ENCODE measurements around the gene DGKI.

Gene DGKI

DNA sequence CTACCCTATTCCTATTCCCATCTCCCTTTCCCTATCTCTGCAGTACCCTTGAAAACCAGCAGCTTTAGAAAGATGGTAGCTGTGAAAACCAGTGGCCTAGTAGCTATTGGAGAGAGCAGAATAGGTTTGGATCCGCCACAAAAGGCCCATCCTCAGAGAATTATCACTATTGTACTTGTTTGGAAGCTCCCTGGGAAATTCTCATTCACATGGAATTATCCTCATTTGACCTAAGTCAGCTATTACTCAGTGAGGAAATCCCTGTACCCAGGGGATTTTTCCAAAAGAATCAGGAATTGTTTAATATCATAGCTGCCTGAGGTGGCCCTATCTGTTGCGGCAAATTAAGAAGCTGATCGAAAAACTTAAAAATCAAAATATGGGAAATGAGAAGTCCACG, 51.6 kb downstream of the DGKI start:
- H3K27ac Mint-ChIP-seq: no peak overlapping the region
- no peak overlapping the region for H3K4me3 Mint-ChIP-seq
- H3K36me3 Mint-ChIP-seq: no peaks in the 10 kb centered on the region
- peaks cover 8% of the 10 kb centered on the region for H3K27me3 Mint-ChIP-seq
- H3K4me1 Mint-ChIP-seq (ENCODE audit: low read depth): no peaks in the 10 kb centered on the region
- H3K9me3 Mint-ChIP-seq (ENCODE audit: low read depth): peaks cover 8% of the 10 kb centered on the region

DNA sequence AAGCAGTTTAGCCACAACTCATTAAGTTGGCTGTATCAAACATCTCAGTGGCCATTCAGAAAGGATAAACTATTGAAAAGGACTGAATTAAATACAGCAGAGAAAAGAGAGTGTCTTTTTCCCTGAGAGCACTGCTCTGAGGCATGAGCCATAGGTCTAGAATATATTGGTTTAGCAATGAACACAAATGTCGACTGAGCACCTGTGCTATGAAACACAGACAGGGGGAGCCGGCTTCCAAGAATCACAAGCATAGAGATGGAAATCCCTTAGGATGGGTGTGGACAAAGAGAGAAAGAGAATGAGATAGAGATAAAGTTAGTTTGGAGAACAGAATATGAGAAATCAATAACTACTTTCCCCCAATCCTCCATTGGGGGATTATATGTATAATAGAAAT, 54.8 kb downstream of the DGKI start:
- Mint-ChIP-seq H3K36me3 (no peaks in the 10 kb centered on the region), H3K27ac (no peak overlapping the region), H3K9me3 (ENCODE audit: low read depth) (peaks cover 12% of the 10 kb centered on the region), H3K4me1 (ENCODE audit: low read depth) (no peaks in the 10 kb centered on the region), H3K4me3 (no peak overlapping the region), H3K27me3 (peaks cover 12% of the 10 kb centered on the region)

DNA sequence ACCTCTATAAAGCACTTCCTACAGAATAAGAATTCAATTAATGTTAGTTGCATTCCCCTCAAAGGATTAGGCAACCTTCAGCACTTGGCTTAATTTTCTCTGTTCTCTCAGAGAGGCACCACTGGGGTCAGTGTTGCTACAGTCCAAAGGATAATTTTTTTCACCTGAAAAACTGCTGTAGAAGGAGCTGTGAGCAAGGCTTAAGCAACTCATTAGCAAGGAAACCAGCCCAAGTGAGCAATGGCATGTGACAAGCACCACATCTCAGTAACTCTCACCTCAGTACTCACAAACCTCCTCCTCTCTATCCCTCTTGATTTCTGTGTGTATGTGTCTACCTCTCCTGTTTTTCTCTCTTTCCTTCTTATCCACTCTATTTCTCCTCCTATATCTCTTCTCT, 55.9 kb downstream of the DGKI start:
- H3K9me3 Mint-ChIP-seq (ENCODE audit: low read depth): peaks cover 8% of the 10 kb centered on the region
- H3K36me3 Mint-ChIP-seq: no peaks in the 10 kb centered on the region
- peaks cover 10% of the 10 kb centered on the region for H3K27me3 Mint-ChIP-seq
- no peak overlapping the region for H3K27ac Mint-ChIP-seq
- H3K4me1 Mint-ChIP-seq (ENCODE audit: low read depth): no peaks in the 10 kb centered on the region
- no peak overlapping the region for H3K4me3 Mint-ChIP-seq

DNA sequence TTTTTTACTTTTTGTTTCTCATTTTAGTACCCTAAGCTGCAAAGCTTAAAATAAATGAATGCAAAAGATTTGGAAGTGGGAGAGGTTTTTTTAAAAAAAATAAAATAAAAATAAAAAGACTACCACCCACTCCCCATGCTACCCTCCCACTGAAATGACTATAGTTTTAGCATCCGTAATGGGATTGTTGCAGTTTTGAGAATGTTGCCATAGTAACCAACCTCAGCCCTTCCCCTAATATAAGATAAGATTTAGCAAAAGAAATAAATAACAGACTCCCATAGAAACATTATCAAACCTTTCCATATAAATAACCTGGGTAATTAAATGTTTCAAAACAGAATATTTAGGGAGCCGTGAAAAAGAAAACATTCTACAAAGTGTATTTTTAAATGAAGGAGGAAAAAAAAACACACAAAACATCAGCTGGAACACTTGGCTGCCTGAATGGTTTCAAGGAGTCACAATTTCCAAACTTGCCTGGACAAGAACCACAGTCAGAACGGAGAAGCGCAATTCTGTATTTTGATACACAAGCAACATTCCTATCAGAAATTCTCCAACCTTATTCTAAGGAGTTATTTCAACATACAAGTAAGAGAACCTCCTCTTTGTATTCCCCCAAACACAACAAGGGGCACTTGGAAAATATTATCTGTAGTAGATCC, 57.4 kb downstream of the DGKI start:
- no peak overlapping the region for H3K27ac Mint-ChIP-seq
- no peak overlapping the region for H3K4me3 Mint-ChIP-seq
- H3K36me3 Mint-ChIP-seq: no peaks in the 10 kb centered on the region
- H3K27me3 Mint-ChIP-seq: peaks cover 12% of the 10 kb centered on the region
- H3K4me1 Mint-ChIP-seq (ENCODE audit: low read depth): no peaks in the 10 kb centered on the region
- peaks cover 4% of the 10 kb centered on the region for H3K9me3 Mint-ChIP-seq (ENCODE audit: low read depth)

DNA sequence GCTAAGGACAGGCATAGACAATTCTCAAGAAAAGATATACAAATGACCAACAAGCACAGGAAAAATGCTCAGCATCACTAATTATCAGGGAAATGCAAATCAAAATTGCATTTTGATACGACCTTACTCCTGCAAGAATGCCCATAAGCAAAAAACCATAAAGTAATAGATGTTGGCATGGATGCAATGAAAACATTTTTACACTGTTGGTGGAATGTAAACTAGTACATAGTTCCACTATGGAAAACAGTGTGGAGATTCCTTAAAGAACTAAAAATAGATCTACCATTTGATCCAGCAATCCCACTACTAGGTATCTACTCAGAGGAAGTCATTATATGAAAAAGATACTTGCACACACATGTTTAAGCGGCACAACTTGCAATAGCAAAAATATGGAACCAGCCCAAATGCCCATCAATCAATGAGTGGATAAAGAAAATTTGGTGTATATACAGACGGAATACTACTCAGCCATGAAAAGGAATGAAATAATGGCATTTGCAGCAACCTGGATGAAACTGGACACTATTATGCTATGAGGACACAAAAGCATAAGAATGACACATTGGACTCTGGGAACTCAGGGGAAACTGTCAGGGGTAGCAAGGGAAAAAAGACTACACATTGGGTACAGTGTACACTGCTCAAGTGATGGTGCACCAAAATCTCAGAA, 59.3 kb downstream of the DGKI start:
- Mint-ChIP-seq H3K27me3 (peaks cover 15% of the 10 kb centered on the region), H3K4me3 (no peak overlapping the region)

DNA sequence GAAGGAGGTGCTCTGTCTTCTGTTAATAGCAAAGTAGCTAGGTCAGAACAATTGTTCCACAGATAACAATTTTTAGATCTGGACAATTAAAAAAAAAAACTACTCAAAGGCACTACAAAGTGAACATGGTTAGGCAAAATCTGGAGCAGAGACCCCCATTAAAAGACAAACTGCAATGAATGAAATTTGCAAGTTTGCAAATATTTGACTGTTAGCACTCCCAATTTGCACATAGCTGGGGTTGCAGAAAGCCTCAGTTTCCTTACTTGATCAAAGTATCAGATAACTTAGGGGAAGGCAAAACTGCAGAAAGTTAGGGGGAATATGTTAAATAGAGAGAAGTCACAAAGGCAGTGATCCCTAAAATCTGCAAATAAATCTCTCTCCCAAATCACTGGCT, 68.3 kb downstream of the DGKI start:
- Mint-ChIP-seq H3K4me3 (no peak overlapping the region), H3K9me3 (ENCODE audit: low read depth) (no peaks in the 10 kb centered on the region), H3K4me1 (ENCODE audit: low read depth) (no peaks in the 10 kb centered on the region), H3K36me3 (no peaks in the 10 kb centered on the region), H3K27me3 (peaks cover 20% of the 10 kb centered on the region), H3K27ac (no peak overlapping the region)

More for the DNA sequence above, 59.3 kb downstream of the DGKI start:
- H3K4me1 Mint-ChIP-seq (ENCODE audit: low read depth): no peaks in the 10 kb centered on the region
- peaks cover 4% of the 10 kb centered on the region for H3K9me3 Mint-ChIP-seq (ENCODE audit: low read depth)
- H3K36me3 Mint-ChIP-seq: no peaks in the 10 kb centered on the region
- no peak overlapping the region for H3K27ac Mint-ChIP-seq

DNA sequence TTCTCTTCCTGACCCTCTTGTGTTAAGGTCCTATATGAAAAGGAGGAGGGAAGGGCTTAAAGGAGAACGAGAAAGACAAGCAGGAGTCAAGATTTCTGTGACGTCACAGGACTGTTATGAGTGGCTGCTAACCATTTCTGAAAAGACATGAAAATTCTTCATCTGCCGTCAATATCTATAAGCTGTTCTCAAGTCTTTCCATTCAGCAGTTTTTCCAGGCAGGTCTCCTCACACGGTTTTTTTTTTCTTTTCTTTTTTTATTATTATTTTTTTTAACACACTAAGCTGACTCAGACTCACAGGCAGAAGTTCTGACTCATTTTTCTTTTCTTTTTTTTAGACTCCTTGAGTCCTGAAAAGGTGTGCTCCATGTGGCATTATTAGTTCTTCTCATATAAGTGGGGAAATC, 72.0 kb downstream of the DGKI start:
- Mint-ChIP-seq H3K9me3 (ENCODE audit: low read depth) (no peaks in the 10 kb centered on the region), H3K27ac (no peak overlapping the region), H3K4me3 (no peak overlapping the region), H3K27me3 (peaks cover 9% of the 10 kb centered on the region), H3K4me1 (ENCODE audit: low read depth) (no peaks in the 10 kb centered on the region), H3K36me3 (no peaks in the 10 kb centered on the region)

DNA sequence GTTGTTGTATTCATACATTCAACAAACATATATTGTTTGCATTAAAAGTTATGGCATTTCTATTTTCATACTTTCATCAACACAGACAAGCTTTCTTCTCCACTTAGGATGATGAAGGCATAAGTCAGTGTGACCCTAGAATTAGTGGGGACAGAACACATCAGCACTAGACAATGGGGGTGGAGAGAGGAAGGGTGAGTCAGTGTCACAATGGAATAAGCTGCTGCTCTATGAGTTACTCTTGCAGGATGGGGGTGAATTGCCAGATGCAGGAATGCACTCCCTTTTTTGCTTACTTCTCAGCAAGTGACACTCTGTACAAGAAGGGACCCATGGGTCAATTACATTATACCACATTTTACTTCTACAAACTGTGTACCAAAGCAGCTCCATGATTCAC, 74.0 kb downstream of the DGKI start:
- H3K36me3 Mint-ChIP-seq: no peaks in the 10 kb centered on the region
- no peak overlapping the region for H3K27ac Mint-ChIP-seq
- no peaks in the 10 kb centered on the region for H3K9me3 Mint-ChIP-seq (ENCODE audit: low read depth)
- no peak overlapping the region for H3K4me3 Mint-ChIP-seq
- peaks cover 4% of the 10 kb centered on the region for H3K27me3 Mint-ChIP-seq
- no peaks in the 10 kb centered on the region for H3K4me1 Mint-ChIP-seq (ENCODE audit: low read depth)

DNA sequence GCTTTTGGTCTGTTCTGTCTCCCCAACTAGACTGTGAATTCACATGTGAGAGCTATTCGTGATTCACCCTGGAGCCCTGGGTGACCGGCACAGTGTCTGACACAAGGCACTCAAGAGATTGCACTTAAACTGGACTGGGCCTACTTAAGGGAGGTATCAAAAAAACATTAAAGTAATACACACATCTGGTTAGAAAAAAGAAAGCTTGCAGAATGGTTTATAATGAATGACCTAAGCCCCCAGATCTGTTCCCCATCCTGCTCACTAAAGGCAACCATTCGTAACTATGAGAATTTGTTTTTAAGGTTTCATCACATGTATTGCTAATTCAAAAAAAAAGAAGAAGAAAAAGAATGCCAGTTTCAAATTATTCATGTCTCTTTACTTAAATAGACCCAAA, 74.5 kb downstream of the DGKI start:
- H3K4me1 Mint-ChIP-seq (ENCODE audit: low read depth): no peaks in the 10 kb centered on the region
- H3K9me3 Mint-ChIP-seq (ENCODE audit: low read depth): no peaks in the 10 kb centered on the region
- H3K27ac Mint-ChIP-seq: no peak overlapping the region
- H3K27me3 Mint-ChIP-seq: peaks cover 4% of the 10 kb centered on the region
- no peak overlapping the region for H3K4me3 Mint-ChIP-seq
- H3K36me3 Mint-ChIP-seq: no peaks in the 10 kb centered on the region

DNA sequence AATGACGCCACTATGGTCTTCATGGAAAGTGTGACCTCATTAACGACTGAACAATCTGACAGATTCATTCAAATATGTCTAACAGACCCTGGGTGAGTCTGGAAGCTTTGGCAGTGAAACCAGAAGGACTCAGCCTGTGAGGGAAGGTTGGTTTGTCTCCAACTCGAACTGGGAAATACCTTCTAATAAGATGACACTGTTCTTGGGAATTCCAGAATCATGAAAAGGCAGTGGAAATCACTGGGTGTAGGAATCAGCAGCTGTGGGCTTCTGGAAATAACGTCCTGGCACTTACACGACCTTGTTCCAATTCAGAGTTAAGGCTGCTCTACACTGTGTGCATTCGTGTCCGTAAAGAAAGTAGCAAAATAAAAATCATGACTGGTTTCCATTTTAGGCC, 75.1 kb downstream of the DGKI start:
- no peak overlapping the region for H3K4me3 Mint-ChIP-seq
- H3K27ac Mint-ChIP-seq: no peak overlapping the region
- no peaks in the 10 kb centered on the region for H3K36me3 Mint-ChIP-seq
- no peaks in the 10 kb centered on the region for H3K9me3 Mint-ChIP-seq (ENCODE audit: low read depth)
- peaks cover 4% of the 10 kb centered on the region for H3K27me3 Mint-ChIP-seq
- H3K4me1 Mint-ChIP-seq (ENCODE audit: low read depth): no peaks in the 10 kb centered on the region

DNA sequence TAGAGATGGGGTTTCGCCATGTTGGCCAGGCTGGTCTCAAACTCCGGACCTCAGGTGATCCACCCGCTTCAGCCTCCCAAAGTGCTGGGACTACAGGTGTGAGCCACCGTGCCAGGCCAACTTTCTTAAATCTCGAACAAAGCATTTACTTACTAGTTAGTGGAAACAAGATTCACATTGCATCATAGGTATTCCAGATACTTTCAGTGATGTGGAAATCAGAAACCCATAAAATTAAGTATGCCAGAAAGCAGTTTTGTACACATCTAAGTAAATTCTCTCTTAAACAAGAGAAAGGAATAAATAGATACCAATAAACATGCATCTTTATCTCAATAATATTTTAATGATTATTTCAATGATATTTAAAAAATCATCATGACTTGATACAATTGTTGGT, 75.5 kb downstream of the DGKI start:
- Mint-ChIP-seq H3K4me3 (no peak overlapping the region), H3K9me3 (ENCODE audit: low read depth) (no peaks in the 10 kb centered on the region)

DNA sequence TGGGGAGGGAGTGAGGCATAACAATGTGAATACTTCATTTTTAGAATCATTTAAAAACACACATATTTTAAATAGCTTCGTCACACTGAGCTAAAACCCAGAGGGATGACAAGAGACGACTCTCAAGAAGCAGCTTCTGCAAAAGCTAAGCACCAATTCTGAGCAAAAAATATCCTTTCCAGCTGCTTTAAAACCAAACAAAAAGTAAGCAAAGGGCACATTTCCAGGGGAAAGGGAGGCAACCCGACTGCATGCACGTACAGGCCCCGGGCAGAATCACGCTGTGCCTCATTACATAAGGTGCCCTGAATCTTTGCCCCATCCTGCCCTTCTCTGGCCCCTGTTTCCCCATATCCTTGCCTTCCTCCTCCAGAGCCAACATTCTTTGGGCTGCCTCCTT, 78.4 kb downstream of the DGKI start:
- Mint-ChIP-seq H3K27me3 (peaks cover 4% of the 10 kb centered on the region), H3K9me3 (ENCODE audit: low read depth) (no peaks in the 10 kb centered on the region), H3K4me3 (no peak overlapping the region), H3K4me1 (ENCODE audit: low read depth) (no peaks in the 10 kb centered on the region), H3K36me3 (no peaks in the 10 kb centered on the region), H3K27ac (no peak overlapping the region)

More for the DNA sequence above, 75.5 kb downstream of the DGKI start:
- Mint-ChIP-seq H3K27me3 (peaks cover under 1% of the 10 kb centered on the region), H3K4me1 (ENCODE audit: low read depth) (no peaks in the 10 kb centered on the region), H3K27ac (no peak overlapping the region), H3K36me3 (no peaks in the 10 kb centered on the region)

DNA sequence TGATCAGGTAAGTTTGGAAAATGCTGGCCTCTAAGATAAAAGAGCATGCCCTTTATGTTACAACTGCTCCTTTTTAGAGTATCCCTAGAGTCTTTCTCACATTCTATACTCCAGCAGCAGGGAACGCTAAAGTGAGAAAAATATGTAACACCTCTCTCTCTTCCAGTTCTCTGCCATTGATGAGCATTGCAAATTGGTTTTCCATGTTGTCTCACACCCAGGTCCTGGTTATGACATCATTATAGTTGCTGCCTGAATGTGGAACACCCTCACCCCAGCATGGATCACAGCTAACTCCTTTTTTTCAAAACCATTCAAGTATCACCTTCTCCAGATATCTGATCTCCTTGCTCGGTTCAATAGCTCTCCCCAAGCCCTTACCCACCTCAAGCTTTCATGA, 84.4 kb downstream of the DGKI start:
- H3K4me1 Mint-ChIP-seq (ENCODE audit: low read depth): no peaks in the 10 kb centered on the region
- no peak overlapping the region for H3K4me3 Mint-ChIP-seq
- no peaks in the 10 kb centered on the region for H3K36me3 Mint-ChIP-seq
- no peak overlapping the region for H3K27ac Mint-ChIP-seq
- peaks cover 7% of the 10 kb centered on the region for H3K27me3 Mint-ChIP-seq
- H3K9me3 Mint-ChIP-seq (ENCODE audit: low read depth): no peaks in the 10 kb centered on the region

DNA sequence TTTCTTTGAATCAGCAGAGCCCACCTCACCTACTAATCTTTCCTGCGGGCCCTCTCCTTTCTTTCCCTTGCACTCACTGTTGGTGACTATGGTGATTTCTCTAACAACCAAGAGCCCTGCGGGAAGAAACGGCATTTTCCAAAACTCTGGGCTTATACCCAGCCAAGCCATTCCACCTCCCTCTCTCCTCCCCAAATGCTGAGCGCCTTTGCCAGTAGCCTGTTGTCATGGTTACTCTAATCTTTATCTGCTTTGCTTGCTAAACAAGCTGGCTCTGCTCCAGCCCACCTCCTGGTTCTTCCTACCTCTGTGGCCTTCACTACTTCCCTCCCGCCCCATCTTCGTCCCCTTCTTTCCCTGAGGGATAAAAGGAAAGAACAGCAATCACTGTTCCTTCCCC, 86.7 kb downstream of the DGKI start:
- Mint-ChIP-seq H3K9me3 (ENCODE audit: low read depth) (no peaks in the 10 kb centered on the region), H3K4me1 (ENCODE audit: low read depth) (no peaks in the 10 kb centered on the region), H3K27me3 (peaks cover 5% of the 10 kb centered on the region), H3K4me3 (no peak overlapping the region), H3K36me3 (no peaks in the 10 kb centered on the region), H3K27ac (no peak overlapping the region)

DNA sequence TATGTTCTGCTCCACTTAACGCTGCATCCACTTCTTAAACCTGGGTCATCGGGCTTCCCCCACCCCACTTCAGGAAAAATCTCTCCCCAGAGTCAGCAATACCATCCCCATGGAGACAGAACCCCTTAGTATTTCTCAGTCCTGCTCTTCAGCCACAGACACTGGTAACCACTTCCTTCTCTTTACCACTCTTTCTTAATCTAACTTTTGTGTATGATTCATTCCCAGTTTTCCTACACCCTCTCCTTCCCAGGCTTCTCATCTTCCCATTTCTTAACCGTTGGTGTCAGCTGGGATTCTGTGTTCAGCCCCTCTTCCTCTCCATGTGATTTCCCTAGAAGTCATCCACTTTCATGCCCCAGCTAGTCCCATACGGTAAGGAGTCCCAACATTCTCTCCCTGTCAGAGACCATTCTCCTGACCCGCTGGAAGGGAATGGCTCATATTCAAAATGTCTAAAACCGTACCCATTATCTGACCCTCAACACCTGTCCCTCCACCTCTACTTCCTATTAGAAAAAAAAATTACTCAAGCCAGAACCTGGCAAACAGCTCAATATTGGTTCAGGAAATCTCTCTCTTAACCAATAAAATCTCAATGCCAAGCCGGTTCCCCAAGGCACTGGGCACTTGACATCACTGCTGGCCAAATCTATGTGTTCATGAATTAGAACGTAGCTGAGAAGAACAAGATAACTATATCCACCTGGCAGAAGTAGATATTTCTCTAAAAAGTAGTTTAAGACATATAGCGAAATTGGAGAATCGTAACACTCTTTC, 89.4 kb downstream of the DGKI start:
- Mint-ChIP-seq H3K27ac (no peak overlapping the region), H3K4me1 (ENCODE audit: low read depth) (no peaks in the 10 kb centered on the region)

More for the DNA sequence above, 89.4 kb downstream of the DGKI start:
- Mint-ChIP-seq H3K9me3 (ENCODE audit: low read depth) (no peaks in the 10 kb centered on the region), H3K4me3 (no peak overlapping the region), H3K36me3 (no peaks in the 10 kb centered on the region), H3K27me3 (peaks cover 8% of the 10 kb centered on the region)

Data from activated naive CD8-positive, alpha-beta T cell (primary cell).